C4-2B (cell line): ENCODE data around the gene ITGAX.

Source experiments
- ZFX ChIP-seq: fragments of 450-650 bp; IDR thresholded peaks from 2 replicates; pipeline ENCODE4 v1.6.1; 2017
- TF ChIP-seq, protein P1 (sequence below): fragments of 450-650 bp; conservative IDR thresholded peaks from 2 replicates; pipeline ENCODE4 v1.5.1; 2017; ENCODE audit warnings: mild to moderate bottlenecking

GRCh38 chr16:31404353-31405064 lies 49.5 kb downstream of the ITGAX start:
- TF ChIP-seq, protein P1, sequence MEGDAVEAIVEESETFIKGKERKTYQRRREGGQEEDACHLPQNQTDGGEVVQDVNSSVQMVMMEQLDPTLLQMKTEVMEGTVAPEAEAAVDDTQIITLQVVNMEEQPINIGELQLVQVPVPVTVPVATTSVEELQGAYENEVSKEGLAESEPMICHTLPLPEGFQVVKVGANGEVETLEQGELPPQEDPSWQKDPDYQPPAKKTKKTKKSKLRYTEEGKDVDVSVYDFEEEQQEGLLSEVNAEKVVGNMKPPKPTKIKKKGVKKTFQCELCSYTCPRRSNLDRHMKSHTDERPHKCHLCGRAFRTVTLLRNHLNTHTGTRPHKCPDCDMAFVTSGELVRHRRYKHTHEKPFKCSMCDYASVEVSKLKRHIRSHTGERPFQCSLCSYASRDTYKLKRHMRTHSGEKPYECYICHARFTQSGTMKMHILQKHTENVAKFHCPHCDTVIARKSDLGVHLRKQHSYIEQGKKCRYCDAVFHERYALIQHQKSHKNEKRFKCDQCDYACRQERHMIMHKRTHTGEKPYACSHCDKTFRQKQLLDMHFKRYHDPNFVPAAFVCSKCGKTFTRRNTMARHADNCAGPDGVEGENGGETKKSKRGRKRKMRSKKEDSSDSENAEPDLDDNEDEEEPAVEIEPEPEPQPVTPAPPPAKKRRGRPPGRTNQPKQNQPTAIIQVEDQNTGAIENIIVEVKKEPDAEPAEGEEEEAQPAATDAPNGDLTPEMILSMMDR, result no peak
- TF ChIP-seq ZFX, result no peak
